ENCODE data around the gene FSCN2.

Gene FSCN2

DNA sequence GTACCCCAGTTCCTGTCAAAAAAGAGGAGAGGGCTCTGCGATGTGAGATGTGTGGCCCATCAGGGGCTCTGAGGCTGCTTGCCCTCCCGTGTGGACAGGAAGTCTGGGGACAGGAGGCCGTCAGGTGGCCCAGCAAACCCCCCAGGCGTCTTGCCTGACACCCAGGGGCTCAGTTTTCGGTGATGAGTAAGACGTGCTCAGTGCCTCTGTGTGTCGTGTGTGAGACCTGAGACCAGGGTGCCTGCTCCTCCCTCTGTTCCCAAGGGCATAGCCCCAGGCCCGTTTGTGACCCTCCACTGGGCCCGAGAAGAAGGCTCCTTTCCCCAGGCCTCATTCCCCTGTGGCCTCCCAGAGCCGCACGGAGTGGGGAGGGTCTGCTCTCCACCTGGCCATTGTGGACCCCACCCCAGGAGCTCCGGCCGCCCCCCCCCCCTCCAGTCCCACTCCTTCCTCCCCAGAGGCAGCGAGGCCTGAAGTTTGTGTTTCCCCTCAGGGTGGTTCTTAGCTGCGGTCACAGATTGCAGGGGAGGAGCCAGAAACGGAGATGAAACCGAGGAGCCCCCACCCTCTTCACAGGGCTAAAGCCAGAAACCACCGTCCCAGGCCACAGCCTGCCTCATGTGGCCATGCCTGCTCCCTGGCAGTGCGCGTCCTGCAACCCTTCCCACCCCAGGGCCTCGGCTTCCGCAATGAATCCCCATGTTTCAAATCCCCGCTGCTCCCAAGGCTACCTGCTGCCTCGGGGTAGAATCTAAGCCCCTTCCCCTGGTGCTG is 10.7 kb upstream of the FSCN2 start:
- in situ Hi-C loops (cut with HindIII; ENCODE audit: low pct_unique_long_range_greater_than_20kb, low sequenced_read_pairs): no loop called here
- TF ChIP-seq JUND (IDR thresholded peaks at IDR 0.05; ENCODE audit: low read depth): no peak
- DNase-seq (ENCODE audit: low read depth in 1 of 2, low spot score in 1 of 2): no peak

GRCh38 chr17:81518113-81518784 is 9.9 kb upstream of the FSCN2 start:
- no peak for TF ChIP-seq JUND (IDR thresholded peaks at IDR 0.05; ENCODE audit: low read depth)
- peak; percentile 62 to 84 for DNase-seq (ENCODE audit: low read depth in 1 of 2, low spot score in 1 of 2)
- in situ Hi-C loops (cut with HindIII; ENCODE audit: low pct_unique_long_range_greater_than_20kb, low sequenced_read_pairs): no loop called here

GRCh38 chr17:81518785-81519283 is 9.3 kb upstream of the FSCN2 start:
- no peak for TF ChIP-seq JUND (IDR thresholded peaks at IDR 0.05; ENCODE audit: low read depth)
- in situ Hi-C loops (cut with HindIII; ENCODE audit: low pct_unique_long_range_greater_than_20kb, low sequenced_read_pairs): no loop called here
- DNase-seq (ENCODE audit: low read depth in 1 of 2, low spot score in 1 of 2): peak; percentile 77 to 83

DNA sequence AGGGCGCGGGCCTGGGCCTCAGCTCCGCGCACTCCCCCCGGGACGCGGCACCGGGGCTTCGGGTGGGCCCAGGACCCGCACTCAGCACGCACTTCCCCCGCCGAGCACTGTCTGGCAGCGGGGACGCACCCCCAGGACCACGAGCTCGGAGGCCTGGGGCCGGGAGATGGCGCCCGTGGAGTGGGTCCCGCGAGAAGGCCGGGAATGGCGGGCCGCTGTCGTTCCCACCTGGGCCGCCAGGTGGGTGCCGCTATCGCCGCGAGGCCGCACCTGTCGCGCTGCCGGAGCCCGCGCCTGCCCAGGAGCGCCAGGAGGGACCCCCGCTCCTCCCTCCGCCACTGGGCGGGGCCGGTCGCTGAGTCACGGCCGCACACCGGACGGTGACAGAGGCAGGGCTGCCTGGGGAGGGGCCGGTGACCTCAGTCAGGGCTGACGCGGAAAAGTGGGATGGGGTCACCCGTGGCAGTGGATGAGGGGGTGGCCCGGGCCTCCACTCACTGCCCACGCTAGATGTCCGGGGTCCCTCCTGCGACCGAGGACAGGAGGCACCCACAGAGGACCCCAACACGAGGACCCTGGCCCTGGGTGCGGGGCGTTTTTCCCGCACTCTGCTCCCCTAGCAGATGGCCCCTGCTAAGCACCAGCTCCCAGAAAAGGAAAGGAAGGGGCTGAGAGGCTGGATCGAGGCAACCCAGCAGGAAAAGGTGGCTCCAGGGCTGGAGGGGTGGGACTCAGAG is 8.7 kb upstream of the FSCN2 start:
- no peak for TF ChIP-seq JUND (IDR thresholded peaks at IDR 0.05; ENCODE audit: low read depth)
- in situ Hi-C loops (cut with HindIII; ENCODE audit: low pct_unique_long_range_greater_than_20kb, low sequenced_read_pairs): no loop called here
- DNase-seq (ENCODE audit: low read depth in 1 of 2, low spot score in 1 of 2): peak; percentile 87 to 88

DNA sequence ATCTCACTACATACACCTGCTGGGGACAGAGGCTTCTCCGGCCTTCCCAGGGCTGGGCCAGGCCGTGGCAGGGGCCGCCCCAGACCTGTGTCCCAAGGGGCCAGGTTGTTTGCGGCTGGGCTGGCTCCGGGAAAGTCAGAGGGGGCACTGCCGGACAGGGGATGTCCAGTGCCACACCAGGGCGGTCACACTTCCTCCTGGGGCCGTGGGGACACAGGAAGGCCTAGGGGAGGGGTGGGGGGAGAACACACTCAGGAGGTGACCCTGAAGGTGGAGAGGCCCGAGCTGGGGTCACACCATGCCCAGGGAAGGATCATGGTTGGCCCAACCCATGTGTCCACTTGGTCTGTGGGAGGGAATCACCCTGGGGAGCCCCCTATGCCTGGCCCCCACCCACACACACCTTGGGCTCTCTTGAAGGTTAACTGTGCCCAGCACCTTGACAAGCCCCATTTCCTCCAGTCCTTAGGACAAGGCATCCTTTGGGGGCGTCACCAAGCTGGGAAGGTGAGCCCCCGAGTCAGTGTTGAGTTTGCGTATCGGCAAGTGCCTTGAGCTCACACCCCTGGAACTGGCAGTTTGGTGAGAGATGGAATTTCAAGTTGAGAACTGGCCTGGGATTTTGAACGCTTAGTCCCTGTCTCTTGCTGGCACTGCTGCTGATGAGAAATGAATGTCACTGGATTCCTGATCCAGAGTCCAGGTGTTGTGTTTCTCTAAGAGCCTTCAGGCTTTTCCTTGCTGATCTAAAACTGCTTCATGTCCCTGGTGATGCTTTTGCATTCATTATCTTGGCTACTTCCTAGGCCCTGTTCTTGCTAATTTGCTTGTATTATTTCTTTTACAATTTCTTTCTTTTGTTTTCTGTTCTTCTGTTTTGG is 7.9 kb upstream of the FSCN2 start:
- no peak for TF ChIP-seq JUND (IDR thresholded peaks at IDR 0.05; ENCODE audit: low read depth)
- in situ Hi-C loops (cut with HindIII; ENCODE audit: low pct_unique_long_range_greater_than_20kb, low sequenced_read_pairs): no loop called here
- no peak for DNase-seq (ENCODE audit: low read depth in 1 of 2, low spot score in 1 of 2)

DNA sequence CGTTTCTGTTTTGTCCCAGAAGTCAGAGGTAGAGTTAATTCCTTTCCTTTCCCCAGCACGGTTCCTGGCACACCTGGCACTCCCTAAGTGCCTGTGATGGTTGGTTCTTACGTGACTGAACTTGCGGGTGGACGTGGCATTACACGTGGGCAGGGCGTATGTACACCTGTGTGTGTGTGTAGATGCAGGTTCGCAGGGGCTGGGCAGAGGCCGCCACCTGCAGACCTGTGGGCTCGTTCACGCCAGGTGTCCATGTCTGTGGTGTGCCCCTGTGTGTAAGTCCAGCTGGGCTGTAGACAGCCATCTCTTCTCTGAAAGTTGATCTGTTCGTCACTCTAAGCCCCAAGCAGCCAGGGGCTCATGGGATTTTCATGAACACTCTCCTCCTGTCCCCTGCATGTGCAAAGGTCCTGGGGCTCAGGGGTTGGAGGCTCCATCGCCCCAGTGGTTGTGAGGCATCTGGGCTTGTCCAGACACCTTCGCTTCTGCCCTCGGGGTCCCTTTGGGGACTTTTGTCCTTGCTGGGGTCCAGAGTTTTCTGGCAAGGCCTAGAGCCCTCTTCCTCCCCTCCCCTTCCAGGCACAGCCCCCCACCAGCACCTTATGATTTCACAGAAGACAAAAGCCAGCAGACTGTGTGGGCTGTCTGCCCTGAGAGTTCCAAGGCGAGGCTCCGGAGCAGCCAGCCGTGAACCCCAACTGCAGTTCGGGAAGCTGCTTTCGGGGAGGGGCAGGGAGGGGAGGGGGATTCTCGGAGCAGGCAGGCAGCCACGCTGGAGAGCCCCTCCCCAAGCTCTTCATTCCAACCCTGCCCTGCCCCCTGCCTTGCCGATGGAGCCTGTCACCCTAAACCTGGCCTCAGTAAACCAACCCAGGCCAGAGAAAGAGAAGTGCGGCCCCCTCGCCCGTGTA is 5.4 kb upstream of the FSCN2 start:
- in situ Hi-C loops (cut with HindIII; ENCODE audit: low pct_unique_long_range_greater_than_20kb, low sequenced_read_pairs): no loop called here
- no peak for TF ChIP-seq JUND (IDR thresholded peaks at IDR 0.05; ENCODE audit: low read depth)
- no peak for DNase-seq (ENCODE audit: low read depth in 1 of 2, low spot score in 1 of 2)

DNA sequence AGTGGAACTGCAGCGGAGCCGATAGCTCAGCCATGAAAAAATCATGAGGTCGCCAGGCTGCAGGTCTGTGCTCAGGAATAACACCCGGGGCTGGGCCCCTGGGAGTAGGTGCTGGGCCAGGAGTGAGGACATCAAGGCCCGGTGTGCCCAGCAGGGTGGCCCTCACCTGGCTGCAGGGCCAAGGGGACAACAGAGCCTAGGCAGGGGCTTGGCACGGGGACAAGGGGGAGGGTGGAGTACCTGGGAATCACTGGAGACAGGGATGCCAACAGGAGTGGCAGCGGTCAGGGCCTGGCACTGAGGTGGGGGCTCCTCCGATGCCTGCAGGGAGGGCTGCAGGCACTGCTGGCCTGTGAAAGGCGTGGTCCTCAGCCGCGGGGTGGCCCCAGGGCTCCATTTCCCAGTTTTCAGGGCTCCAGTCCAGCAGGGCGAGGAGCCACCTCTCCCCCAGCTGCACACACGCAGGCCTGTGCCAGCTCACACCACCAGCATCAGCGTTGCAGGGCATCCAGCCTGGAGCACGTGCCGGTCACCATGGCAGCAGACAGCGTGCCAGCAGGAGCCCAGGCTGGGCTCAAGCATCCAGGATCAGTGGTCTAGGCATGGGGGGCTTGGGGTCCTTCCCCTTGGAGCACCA is 4.7 kb upstream of the FSCN2 start:
- TF ChIP-seq JUND (IDR thresholded peaks at IDR 0.05; ENCODE audit: low read depth): no peak
- no peak for DNase-seq (ENCODE audit: low read depth in 1 of 2, low spot score in 1 of 2)
- in situ Hi-C loops (cut with HindIII; ENCODE audit: low pct_unique_long_range_greater_than_20kb, low sequenced_read_pairs): no loop called here

DNA sequence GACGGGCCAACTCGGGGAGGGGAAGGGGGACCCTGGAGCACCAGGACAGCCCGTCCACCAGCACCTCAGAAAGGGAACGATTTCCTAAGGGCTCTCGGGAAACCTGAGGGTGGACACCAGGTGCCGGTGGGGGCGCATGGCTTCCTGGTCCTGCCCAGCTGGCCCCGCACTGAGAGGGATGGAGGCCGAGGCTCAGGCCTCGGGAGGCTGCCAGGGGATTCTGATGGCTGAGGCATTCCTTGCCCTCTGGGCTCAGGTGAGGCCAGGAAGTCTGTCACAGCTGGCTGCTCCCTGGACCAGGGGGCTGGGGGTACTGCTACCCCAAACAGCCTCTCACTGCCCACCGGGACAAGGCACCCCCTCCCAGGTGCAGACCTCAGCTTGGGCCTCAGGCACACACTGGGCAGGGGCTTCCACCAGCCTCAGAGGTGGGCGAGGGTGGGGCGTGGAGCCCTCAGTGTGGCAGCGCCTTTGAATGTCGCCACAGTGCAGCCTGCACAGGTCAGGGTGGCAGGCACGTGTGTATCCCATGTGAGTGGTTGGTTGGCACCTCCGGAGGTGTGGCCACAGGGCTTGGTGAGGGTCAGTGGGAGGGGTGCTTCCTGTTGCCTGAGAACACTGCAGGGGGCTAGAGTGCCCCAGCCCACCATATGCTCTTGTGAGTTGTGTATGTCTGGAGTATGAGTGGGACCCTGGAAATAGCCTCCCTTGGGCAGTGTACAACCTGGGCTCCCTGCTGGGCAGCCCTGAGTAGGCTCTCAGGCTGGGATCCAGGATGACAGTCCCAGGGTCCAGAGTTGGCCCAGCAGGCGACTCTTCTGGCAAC is 3.9 kb upstream of the FSCN2 start:
- in situ Hi-C loops (cut with HindIII; ENCODE audit: low pct_unique_long_range_greater_than_20kb, low sequenced_read_pairs): no loop called here
- no peak for TF ChIP-seq JUND (IDR thresholded peaks at IDR 0.05; ENCODE audit: low read depth)
- DNase-seq (ENCODE audit: low read depth in 1 of 2, low spot score in 1 of 2): no peak

DNA sequence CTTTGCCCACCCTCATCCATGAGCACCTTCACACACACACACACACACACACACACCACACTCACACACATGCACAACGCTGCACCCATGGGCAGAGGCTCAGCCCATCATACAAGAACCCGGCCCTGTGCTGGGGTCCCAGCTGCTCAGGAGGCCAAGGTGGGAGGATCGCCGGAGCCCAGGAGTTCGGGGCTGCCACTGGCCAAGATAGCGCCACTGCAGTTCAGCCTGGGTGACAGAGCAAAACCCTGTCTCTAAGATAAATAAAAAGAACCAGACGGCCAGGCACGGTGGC is 3.4 kb upstream of the FSCN2 start:
- TF ChIP-seq JUND (IDR thresholded peaks at IDR 0.05; ENCODE audit: low read depth): no peak
- DNase-seq (ENCODE audit: low read depth in 1 of 2, low spot score in 1 of 2): no peak
- in situ Hi-C loops (cut with HindIII; ENCODE audit: low pct_unique_long_range_greater_than_20kb, low sequenced_read_pairs): no loop called here
